Mononuclear cell (primary cell): ENCODE data around the gene POGK. TPM values are rescaled to one million over a fixed set of nuclear protein-coding genes. Genes with fewer than 3 reads are reported as not detected.

Experiments
- H3K27me3 ChIP-seq: 2 replicates; pipeline ENCODE4 v1.6.0; 2011; ENCODE audit warnings: low read length, control low read depth; ENCODE audit not compliant: insufficient read depth
- H3K4me1 ChIP-seq: 2 replicates; pipeline ENCODE4 v1.5.1; 2011; ENCODE audit warnings: mild to moderate bottlenecking, low read length, control low read depth; ENCODE audit not compliant: insufficient read depth
- H3K4me3 ChIP-seq: 2 replicates; pipeline ENCODE4 v1.5.1; 2011; ENCODE audit warnings: mild to moderate bottlenecking, low read length, moderate library complexity
- H3K9me3 ChIP-seq: 2 replicates; pipeline ENCODE4 v1.5.1; 2011; ENCODE audit warnings: low read depth, mild to moderate bottlenecking, control low read depth, low read length
- total RNA-seq: library from RNA; depleted of rRNA; stranded (reverse); fragments of >200 nt; gene quantifications from one replicate; pipeline ENCODE4 v1.2.3, GENCODE V29; 2012

The POGK gene
- total RNA-seq, 1 donor, result 23.6 TPM

GRCh38 chr1:166843769-166844596 lies 4.7 kb downstream of the POGK start:
- Histone ChIP-seq H3K4me3 (no peak overlapping the region), H3K9me3 (no peaks in the 10 kb centered on the region), H3K4me1 (peaks cover 27% of the 10 kb centered on the region), H3K27me3 (no peaks in the 10 kb centered on the region)

DNA sequence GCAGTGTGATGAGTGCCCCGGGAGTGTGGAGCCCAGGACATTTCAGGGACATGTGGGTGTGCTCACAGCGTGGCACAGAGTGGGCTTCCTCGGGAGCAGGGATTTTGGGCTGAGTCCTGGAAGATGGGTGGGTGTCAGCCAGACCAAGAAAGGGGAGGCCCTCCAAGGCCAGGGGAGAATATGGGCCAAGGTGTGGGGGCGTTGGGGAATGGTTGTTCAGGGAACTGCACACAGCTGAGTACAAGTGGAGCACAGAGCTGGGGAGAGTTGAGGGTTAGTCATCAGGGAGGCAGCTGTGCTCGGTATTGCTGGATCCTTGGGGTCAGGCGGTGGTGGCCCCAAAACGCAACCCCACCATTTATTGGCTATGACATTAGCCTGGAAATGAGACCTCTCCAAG lies 5.5 kb downstream of the POGK start:
- Histone ChIP-seq H3K9me3 (no peaks in the 10 kb centered on the region), H3K27me3 (no peaks in the 10 kb centered on the region), H3K4me1 (peaks cover 27% of the 10 kb centered on the region), H3K4me3 (no peak overlapping the region)

DNA sequence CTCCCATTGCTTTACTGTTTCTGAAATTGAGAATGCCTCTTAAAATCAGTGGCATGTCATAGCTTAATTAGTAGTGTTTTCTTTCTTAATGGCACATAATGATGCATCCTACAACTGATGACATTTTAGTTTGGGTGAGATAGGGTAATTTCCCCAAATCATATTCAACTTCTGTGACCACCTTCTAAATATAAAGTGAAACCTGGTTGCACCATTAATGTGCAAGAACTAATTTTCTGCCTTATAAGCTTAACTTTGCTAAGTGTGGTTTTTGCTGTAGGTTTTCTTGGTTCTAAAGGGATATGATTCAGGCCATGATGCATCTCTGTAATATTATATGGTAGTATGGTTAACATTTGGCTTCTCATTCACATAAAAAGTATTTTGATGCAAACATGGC lies 8.9 kb downstream of the POGK start:
- Histone ChIP-seq H3K27me3 (no peaks in the 10 kb centered on the region), H3K4me3 (no peak overlapping the region), H3K9me3 (no peaks in the 10 kb centered on the region), H3K4me1 (no peaks in the 10 kb centered on the region)

DNA sequence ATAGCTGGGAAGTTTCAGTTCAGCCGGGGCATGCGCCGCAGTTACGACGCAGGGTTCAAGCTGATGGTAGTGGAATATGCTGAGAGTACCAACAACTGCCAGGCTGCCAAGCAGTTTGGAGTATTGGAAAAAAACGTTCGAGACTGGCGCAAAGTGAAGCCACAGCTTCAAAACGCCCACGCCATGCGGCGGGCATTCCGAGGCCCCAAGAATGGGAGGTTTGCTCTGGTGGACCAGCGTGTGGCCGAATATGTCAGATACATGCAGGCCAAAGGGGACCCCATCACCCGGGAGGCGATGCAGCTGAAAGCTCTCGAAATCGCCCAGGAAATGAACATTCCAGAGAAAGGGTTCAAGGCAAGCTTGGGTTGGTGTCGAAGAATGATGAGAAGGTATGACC lies 9.9 kb downstream of the POGK start:
- Histone ChIP-seq H3K27me3 (no peaks in the 10 kb centered on the region), H3K4me3 (no peak overlapping the region), H3K4me1 (no peaks in the 10 kb centered on the region), H3K9me3 (no peaks in the 10 kb centered on the region)

DNA sequence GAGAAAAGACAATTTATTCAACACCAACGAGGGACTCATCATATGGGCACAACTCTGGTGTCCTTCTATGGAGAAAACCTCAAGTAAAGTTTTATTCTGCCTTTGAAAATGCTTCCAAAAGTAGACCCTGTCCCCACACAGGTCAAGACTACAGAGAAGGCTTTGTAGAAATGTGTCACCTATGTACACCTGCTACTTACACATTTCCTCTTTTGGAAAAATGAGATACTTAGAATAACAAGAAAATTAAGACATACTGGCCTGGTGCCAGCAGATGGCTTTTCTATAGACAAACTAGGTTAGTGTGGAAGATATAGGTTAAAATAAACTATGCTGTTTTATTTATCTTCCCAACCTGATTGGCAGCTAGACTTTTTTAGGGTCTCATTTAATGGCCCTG lies 13.6 kb downstream of the POGK start:
- Histone ChIP-seq H3K9me3 (no peaks in the 10 kb centered on the region), H3K27me3 (no peaks in the 10 kb centered on the region), H3K4me3 (no peak overlapping the region), H3K4me1 (no peaks in the 10 kb centered on the region)

DNA sequence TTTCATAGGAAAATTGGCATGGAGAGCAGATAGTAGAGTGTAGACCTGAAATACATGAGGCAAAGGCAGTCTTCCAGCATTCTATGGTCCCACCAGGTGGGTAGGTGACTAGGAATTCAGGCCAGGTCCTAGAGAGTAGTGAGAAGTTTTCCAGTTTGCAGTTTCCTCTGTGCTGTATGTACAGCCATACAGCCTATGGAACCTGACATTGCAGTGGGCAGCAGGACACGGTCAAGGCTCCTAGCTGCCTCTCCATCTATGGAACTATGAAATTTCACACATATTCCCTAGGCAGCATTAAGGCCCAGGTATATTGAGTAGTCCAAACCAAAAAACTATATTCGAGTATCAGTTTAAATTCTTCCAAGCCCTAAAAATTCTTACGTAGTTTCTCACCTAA lies 16.3 kb downstream of the POGK start:
- Histone ChIP-seq H3K27me3 (no peaks in the 10 kb centered on the region), H3K9me3 (no peaks in the 10 kb centered on the region), H3K4me3 (no peak overlapping the region), H3K4me1 (no peaks in the 10 kb centered on the region)

DNA sequence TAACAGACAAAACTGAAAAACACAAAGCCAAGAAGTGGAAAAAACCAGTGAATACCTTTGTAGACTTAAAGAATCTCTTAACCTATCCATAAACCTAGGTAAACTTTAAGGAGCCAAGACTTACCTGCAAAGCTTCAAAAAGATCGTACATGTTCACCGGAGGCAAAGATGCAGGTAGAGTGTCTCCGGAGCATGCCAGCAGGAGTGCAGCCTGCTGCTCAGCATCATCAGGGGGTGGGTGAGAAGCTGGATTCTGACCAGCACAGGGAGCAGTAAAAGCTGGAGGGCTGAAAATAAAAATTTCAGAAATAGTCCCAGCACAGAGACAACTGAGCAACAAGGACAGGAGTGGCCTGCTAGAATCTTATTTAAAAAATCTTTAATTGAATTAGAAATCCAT lies 18.7 kb downstream of the POGK start:
- Histone ChIP-seq H3K4me1 (no peaks in the 10 kb centered on the region), H3K9me3 (no peaks in the 10 kb centered on the region), H3K4me3 (no peak overlapping the region), H3K27me3 (no peaks in the 10 kb centered on the region)

- no peaks in the 10 kb centered on the region for H3K27me3 ChIP-seq
- H3K9me3 ChIP-seq, result no peaks in the 10 kb centered on the region
- no peaks in the 10 kb centered on the region for H3K4me1 ChIP-seq
- no peak overlapping the region for H3K4me3 ChIP-seq
These were observed 19.6 kb downstream of the POGK start for GRCh38 chr1:166858726-166859419.

GRCh38 chr1:166859597-166859996 lies 20.3 kb downstream of the POGK start:
- H3K4me3 ChIP-seq, result no peak overlapping the region
- H3K4me1 ChIP-seq, result no peaks in the 10 kb centered on the region
- no peaks in the 10 kb centered on the region for H3K27me3 ChIP-seq
- no peaks in the 10 kb centered on the region for H3K9me3 ChIP-seq

DNA sequence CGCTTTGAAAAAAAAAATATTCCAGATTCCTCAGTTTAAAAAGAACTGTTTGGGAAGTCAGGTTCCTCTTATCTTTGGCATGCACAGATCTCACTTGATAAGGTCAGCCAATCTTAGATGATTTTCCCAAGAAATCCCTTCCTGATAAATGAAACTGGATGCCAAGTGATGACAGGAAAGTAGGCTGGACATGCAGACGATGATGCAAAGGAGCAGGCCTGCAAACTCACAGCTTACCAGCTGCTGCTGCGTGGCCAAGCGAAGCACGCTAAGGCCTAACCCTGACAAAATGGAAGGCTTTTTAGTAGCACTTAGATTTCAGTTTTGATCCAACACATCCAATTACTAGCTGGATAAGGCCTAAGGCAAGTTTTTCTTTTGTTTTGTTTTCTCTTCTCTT lies 26.7 kb downstream of the POGK start:
- Histone ChIP-seq H3K9me3 (no peaks in the 10 kb centered on the region), H3K4me1 (no peaks in the 10 kb centered on the region), H3K27me3 (no peaks in the 10 kb centered on the region), H3K4me3 (no peak overlapping the region)

DNA sequence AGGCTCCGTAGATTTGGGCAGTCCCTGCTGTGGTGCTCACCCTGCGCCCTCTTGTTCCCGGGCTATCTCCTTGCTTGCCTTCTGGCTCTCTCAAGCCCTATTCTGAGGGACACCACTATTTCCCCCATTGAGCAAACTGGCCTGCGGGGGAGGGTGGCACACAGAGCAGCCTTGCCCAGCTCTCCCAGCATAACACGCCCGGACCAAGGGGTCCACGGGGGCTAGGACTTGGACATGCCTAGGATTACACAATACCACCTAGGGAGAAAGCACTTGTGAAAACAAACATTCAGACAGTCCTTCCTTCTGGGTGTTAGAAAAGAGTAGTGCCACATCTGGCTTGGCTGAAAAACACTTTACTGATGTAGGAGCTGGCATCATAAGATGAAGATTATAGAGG lies 29.4 kb downstream of the POGK start:
- no peak overlapping the region for H3K4me3 ChIP-seq
- H3K27me3 ChIP-seq, result no peaks in the 10 kb centered on the region
- H3K4me1 ChIP-seq, result peaks cover 4% of the 10 kb centered on the region
- no peaks in the 10 kb centered on the region for H3K9me3 ChIP-seq

DNA sequence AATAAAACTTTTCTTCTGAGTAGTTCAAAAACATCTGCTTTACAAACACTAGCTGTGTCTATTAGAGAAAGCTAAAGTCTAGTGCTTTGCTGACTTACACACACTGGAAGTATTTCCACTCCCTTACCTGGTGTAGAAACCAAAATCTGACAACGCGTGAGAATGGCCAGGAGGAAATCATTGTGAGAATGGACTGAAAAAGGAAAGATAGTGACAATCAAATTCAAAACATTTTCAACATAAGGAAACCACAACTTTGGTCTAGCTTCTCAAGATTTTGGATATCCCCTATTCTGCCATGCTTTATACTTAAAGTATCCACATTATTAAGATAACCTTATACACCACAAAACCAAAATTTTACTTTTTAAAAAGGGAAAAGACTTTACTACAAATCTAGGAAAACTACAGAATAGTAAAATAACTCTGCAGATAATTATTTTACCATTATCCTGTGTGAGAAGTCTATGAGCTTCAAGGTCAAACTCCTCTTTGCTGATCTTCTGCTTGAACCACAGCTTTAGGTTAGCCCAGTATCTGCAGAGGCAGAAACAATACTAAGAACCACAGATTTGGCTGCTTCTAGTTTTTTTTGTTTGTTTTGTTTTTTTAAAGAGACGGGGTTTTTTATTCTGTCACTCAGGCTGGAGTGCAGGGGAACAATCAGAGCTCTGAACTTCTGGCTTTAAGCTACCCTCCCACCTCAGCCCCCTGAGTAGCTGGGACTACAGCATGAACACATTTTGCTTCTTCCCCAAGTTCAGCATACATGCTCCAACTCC lies 30.2 kb downstream of the POGK start:
- Histone ChIP-seq H3K4me3 (no peak overlapping the region), H3K27me3 (no peaks in the 10 kb centered on the region), H3K9me3 (no peaks in the 10 kb centered on the region), H3K4me1 (peaks cover 7% of the 10 kb centered on the region)

DNA sequence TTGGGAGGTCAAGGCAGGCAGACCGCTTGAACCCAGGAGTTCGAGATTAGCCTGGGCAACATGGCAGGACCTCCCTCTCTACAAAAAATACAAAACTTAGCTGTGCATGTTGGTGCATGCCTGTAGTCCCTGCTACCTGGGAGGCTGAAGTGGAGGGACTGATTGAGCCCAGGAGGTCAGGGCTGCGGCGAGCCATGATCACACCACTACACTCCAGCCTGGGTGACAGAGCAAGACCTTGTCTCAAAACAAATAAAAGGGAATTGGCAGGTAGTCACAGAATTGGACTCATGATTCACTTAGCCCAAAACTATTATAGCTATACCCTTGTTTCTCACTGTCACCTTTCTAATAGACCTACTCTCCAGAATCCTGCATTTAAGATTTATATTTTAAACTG lies 31.3 kb downstream of the POGK start:
- H3K4me1 ChIP-seq, result peaks cover 16% of the 10 kb centered on the region
- no peak overlapping the region for H3K4me3 ChIP-seq
- no peaks in the 10 kb centered on the region for H3K27me3 ChIP-seq
- H3K9me3 ChIP-seq, result no peaks in the 10 kb centered on the region

GRCh38 chr1:166874464-166874863 lies 35.2 kb downstream of the POGK start:
- Histone ChIP-seq H3K9me3 (no peaks in the 10 kb centered on the region), H3K27me3 (no peaks in the 10 kb centered on the region), H3K4me3 (no peak overlapping the region), H3K4me1 (peaks cover 21% of the 10 kb centered on the region)

DNA sequence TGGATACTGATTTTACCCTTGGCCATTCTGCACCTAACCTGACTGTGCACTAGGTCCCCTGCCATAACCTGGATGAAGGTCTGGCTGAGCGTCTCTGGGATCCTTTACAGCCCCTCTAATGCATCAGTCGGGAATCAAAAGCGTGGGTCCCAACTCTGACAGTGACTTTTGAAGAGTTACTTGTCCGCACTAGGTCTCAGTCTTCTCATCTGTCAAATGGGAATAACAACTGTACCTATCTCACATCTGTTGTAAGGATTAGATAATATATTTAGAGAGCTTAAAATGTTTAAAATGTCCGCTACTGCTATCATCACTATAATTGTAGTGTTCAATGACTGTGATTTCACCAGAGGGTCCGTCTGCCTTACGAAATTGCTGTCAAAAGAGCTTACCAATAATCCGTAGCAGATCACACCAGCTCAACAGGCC lies 36.0 kb downstream of the POGK start:
- Histone ChIP-seq H3K4me1 (peaks cover 21% of the 10 kb centered on the region), H3K4me3 (peak overlapping the region; percentile 57), H3K27me3 (no peaks in the 10 kb centered on the region), H3K9me3 (no peaks in the 10 kb centered on the region)
